IMR-90 (cell line): ENCODE results near the gene CCR5AS.

Source experiments
- ATAC-seq: fragments of 200-7000 bp; cut with Tn5 transposase; 2 replicates; pipeline ENCODE4 v1.9.1; 2020; ENCODE audit warnings: low read depth, mild to moderate bottlenecking, moderate library complexity
- BruUV-seq: library from RNA; stranded (reverse); fragments of 400-500 nt; replicated peaks from 2 replicates; lab custom pipeline; 2021; lab: Mats Ljungman, UMichigan
- CTCF ChIA-PET: fragments of 300-600 bp; formaldehyde crosslinking; extraction: SDS; loops from one replicate; lab custom pipeline; 2021; ENCODE audit warnings: antibody characterized with exemption; lab: Yijun Ruan, JAX
- POLR2A ChIA-PET: fragments of 300-600 bp; sonication (Branson Sonifier 250); formaldehyde crosslinking; loops from one replicate; lab custom pipeline; 2022; ENCODE audit warnings: antibody characterized with exemption; ENCODE audit not compliant: unreplicated experiment; lab: Charles Lee
- DNase-seq: peaks from one replicate; pipeline ENCODE4 v3.0.0; 2013
- H2AFZ ChIP-seq: replicated peaks from 2 replicates; pipeline ENCODE3; 2013; ENCODE audit warnings: low read length, mild to moderate bottlenecking; ENCODE audit not compliant: poor library complexity
- H2AK5ac ChIP-seq: 2 replicates; pipeline ENCODE4 v1.6.1; 2013; ENCODE audit warnings: low read depth, low read length, inconsistent platforms
- H2AK9ac ChIP-seq: replicated peaks from 2 replicates; pipeline ENCODE3; 2013; ENCODE audit warnings: mild to moderate bottlenecking, low read depth, low read length, moderate library complexity; ENCODE audit not compliant: poor library complexity
- H2BK120ac ChIP-seq: 2 replicates; pipeline ENCODE4 v1.6.1; 2013; ENCODE audit warnings: low read depth, low read length, inconsistent platforms
- H2BK15ac ChIP-seq: 3 replicates; pipeline ENCODE4 v1.6.1; 2013; ENCODE audit warnings: low read depth, low read length, inconsistent platforms
- H2BK20ac ChIP-seq: 2 replicates; pipeline ENCODE4 v1.6.1; 2013; ENCODE audit warnings: low read depth, mild to moderate bottlenecking, inconsistent platforms, low read length, moderate library complexity
- H2BK5ac ChIP-seq: 2 replicates; pipeline ENCODE4 v1.6.1; 2013; ENCODE audit warnings: mild to moderate bottlenecking, low read depth, low read length, inconsistent platforms; ENCODE audit not compliant: poor library complexity, severe bottlenecking
- H3K14ac ChIP-seq: replicated peaks from 2 replicates; pipeline ENCODE4 v1.6.1; 2013; ENCODE audit warnings: low read depth, low read length, inconsistent platforms
- H3K18ac ChIP-seq: 2 replicates; pipeline ENCODE4 v1.6.1; 2013; ENCODE audit warnings: low read depth, low read length, control low read depth
- H3K23ac ChIP-seq: 2 replicates; pipeline ENCODE4 v1.6.1; 2013; ENCODE audit warnings: low read depth, low read length, inconsistent platforms
- H3K27ac ChIP-seq: 2 replicates; pipeline ENCODE4 v1.5.1; 2013; ENCODE audit warnings: mild to moderate bottlenecking, control low read depth, low read length; ENCODE audit not compliant: insufficient read depth
- H3K27me3 ChIP-seq: 2 replicates; pipeline ENCODE4 v1.6.1; 2013; ENCODE audit warnings: low read length; ENCODE audit not compliant: control insufficient read depth, insufficient read depth
- H3K36me3 ChIP-seq: 2 replicates; pipeline ENCODE4 v1.6.1; 2013; ENCODE audit warnings: low read length, mixed read lengths; ENCODE audit not compliant: control insufficient read depth, insufficient read depth
- H3K4ac ChIP-seq: 2 replicates; pipeline ENCODE4 v1.6.1; 2013; ENCODE audit warnings: low read depth, low read length, inconsistent platforms
- H3K4me1 ChIP-seq: 2 replicates; pipeline ENCODE4 v1.6.1; 2013; ENCODE audit warnings: low read length, mixed read lengths; ENCODE audit not compliant: control insufficient read depth, insufficient read depth
- H3K4me2 ChIP-seq: 2 replicates; pipeline ENCODE4 v1.6.1; 2013; ENCODE audit warnings: low read depth, mild to moderate bottlenecking, control low read depth, low read length, moderate library complexity
- H3K4me3 ChIP-seq: 2 replicates; pipeline ENCODE4 v1.5.1; 2013; ENCODE audit warnings: low read depth, mild to moderate bottlenecking, control low read depth, low read length, moderate library complexity; ENCODE audit not compliant: insufficient read depth
- H3K56ac ChIP-seq: 2 replicates; pipeline ENCODE4 v1.6.1; 2013; ENCODE audit warnings: low read length, inconsistent platforms; ENCODE audit not compliant: insufficient read depth; ENCODE audit errors: extremely low read depth
- H3K79me1 ChIP-seq, 2 experiments: 2 replicates each; pipeline ENCODE4 v1.6.1; 2013; ENCODE audit warnings: low read length in 2 of 2, inconsistent platforms in 1 of 2, low read depth in 1 of 2
- H3K9ac ChIP-seq: 2 replicates; pipeline ENCODE4 v1.6.1; 2013; ENCODE audit warnings: low read depth, low read length, control low read depth
- H3K9me1 ChIP-seq: 2 replicates; pipeline ENCODE4 v1.6.1; 2013; ENCODE audit warnings: low read length, inconsistent platforms; ENCODE audit not compliant: insufficient read depth
- H3K9me3 ChIP-seq: 2 replicates; pipeline ENCODE4 v1.6.1; 2013; ENCODE audit warnings: low read length; ENCODE audit not compliant: control insufficient read depth, insufficient read depth
- H4K20me1 ChIP-seq: 2 replicates; pipeline ENCODE4 v1.6.1; 2013; ENCODE audit warnings: low read length, inconsistent platforms; ENCODE audit not compliant: insufficient read depth
- H4K5ac ChIP-seq: 2 replicates; pipeline ENCODE4 v1.6.1; 2013; ENCODE audit warnings: mild to moderate bottlenecking, low read depth, low read length, control low read depth
- H4K8ac ChIP-seq, 2 experiments: 2 replicates each; pipeline ENCODE4 v1.6.1; 2013; ENCODE audit warnings: low read depth in 2 of 2, low read length in 2 of 2, control low read depth in 1 of 2, inconsistent platforms in 1 of 2
- H4K91ac ChIP-seq: 2 replicates; pipeline ENCODE4 v1.6.1; 2013; ENCODE audit warnings: low read depth, low read length, inconsistent platforms; ENCODE audit not compliant: insufficient read depth
- CEBPB ChIP-seq: IDR thresholded peaks from 2 replicates; pipeline ENCODE4 v1.6.1; 2012; ENCODE audit warnings: low read depth, low read length, improper control_type of control experiment
- CHD1 ChIP-seq: IDR thresholded peaks from 2 replicates; pipeline ENCODE4 v1.6.1; 2012; ENCODE audit warnings: low read depth, low read length, improper control_type of control experiment
- WGBS, 2 experiments: methylation state at CpG; one replicate each; pipeline versions ENCODE4 v1.1.5 to v1.1.7; 2013; ENCODE audit warnings: missing lambda C conversion rate in 2 of 2; ENCODE audit not compliant: insufficient read length in 1 of 2; ENCODE audit errors: extremely low coverage in 2 of 2; 5-methylcytosine and 5-hydroxymethylcytosine counted together
- dilution Hi-C: fragments of 300-500 bp; cut with HindIII; formaldehyde crosslinking; loops from one replicate; pipeline ENCODE4 v1.14.3; 2018; ENCODE audit warnings: low sequenced_read_pairs; ENCODE audit not compliant: unreplicated experiment
- in situ Hi-C: fragments of 300-500 bp; cut with MboI; formaldehyde crosslinking; loops from 3 replicates; pipeline ENCODE4 v1.14.3; 2019; ENCODE audit warnings: low sequenced_read_pairs, inconsistent platforms, mixed read lengths
- intact Hi-C: fragments of 100-400 bp; cut with micrococcal nuclease; formaldehyde crosslinking; loops from 2 replicates; pipeline ENCODE4 v1.10.0; 2022

CCR5AS gene

DNA sequence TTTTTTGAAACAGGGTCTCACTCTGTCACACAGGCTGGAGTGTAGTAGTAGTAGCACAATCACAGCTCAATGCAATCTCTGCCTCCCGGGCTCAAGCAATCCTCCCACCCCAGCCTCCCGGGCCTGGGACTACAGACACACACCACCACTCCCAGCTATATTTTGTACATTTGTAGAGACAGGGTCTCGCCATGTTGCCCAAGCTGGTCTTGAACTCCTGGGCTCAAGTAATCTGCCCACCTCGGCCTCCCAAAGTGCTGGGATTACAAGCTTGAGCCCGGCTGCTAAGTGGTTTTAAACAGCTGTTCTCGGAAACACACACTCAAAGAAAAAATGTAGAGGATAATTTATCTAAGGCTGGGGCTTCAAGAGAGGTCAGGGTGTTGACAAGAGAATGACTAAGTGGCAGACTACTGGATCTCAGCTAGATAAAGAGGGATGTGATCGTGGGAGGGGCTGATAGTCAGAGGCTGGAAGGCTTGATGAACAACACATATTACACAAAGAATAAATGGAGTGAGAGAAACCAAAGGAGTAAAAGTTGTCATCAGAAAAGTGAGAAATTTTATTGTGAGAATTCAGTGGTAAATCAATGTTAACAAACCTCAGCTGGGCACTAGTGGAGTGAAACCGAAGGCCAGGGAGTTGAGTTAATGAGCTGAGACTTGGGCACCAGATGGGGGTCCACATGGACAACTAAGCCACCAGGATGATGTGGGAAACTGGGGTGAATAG lies 6.7 kb downstream of the CCR5AS start:
- H3K9ac ChIP-seq, result no peak overlapping the region
- H4K5ac ChIP-seq, result no peak overlapping the region
- peak; percentile 64 for ATAC-seq
- no peak overlapping the region for H3K23ac ChIP-seq
- no peak overlapping the region for H4K91ac ChIP-seq
- ChIA-PET POLR2A (no interaction called here), CTCF (interaction anchor here (0.6 to 1.3 kb wide), 3 partner anchors 9 to 134 kb away, joined by 3 to 4 read pairs (median 4); no protein-coding TSS in a partner anchor)
- H2AFZ ChIP-seq, result no peak overlapping the region
- dilution Hi-C loops, result no loop called here
- H2BK120ac ChIP-seq, result no peak overlapping the region
- no peak overlapping the region for H3K4me2 ChIP-seq
- H3K27ac ChIP-seq, result no peak overlapping the region
- TF ChIP-seq CHD1, result no peak
- TF ChIP-seq CEBPB, result no peak
- no peak overlapping the region for H3K4ac ChIP-seq
- H4K20me1 ChIP-seq, result no peaks in the 10 kb centered on the region
- in situ Hi-C loops, result no loop called here
- H3K27me3 ChIP-seq, result no peaks in the 10 kb centered on the region; the same call in 1 of the 2 replicates
- H2AK9ac ChIP-seq, result no peak overlapping the region
- H4K8ac ChIP-seq, result no peak overlapping the region
- peak; percentile 62 for DNase-seq
- whole genome bisulfite sequencing, 2 experiments, result no CpG with 5 or more reads among the region's 8 CpGs
- no peak overlapping the region for H3K4me3 ChIP-seq
- peak overlapping the region; percentile 47 for H2BK5ac ChIP-seq
- intact Hi-C loops, result no loop called here
- no peak overlapping the region for H2BK20ac ChIP-seq
- no peaks in the 10 kb centered on the region for H3K36me3 ChIP-seq
- H3K14ac ChIP-seq, result no peak overlapping the region
- H2AK5ac ChIP-seq, result no peak overlapping the region
- no peak overlapping the region for H3K18ac ChIP-seq
- H3K4me1 ChIP-seq, result peaks cover 7% of the 10 kb centered on the region
- no peaks in the 10 kb centered on the region for H3K9me3 ChIP-seq
- H3K79me1 ChIP-seq, result no peaks in the 10 kb centered on the region
- H3K56ac ChIP-seq, result no peak overlapping the region
- BruUV-seq, result no TSS peak
- H3K9me1 ChIP-seq, result no peaks in the 10 kb centered on the region; the same call in 1 of the 2 replicates
- H2BK15ac ChIP-seq, result no peak overlapping the region
